ENCODE measurements around the gene PIGS.
A peak's percentile ranks its signal among the peaks of the same experiment; 100 is the strongest.
"Not testable (repeated sequence)": the region's sequence is repeated elsewhere in the genome, so short reads cannot be mapped to it uniquely, and the experiment has no call there.

The PIGS gene

GRCh38 chr17:28612531-28612930 lies 41.2 kb upstream of the PIGS start:
- H3K4me3 ChIP-seq (replicated peaks; ENCODE audit: insufficient read depth, low read length), result no peak overlapping the region
- no peaks in the 10 kb centered on the region for H3K27me3 ChIP-seq (ENCODE audit: insufficient read depth, poor library complexity, severe bottlenecking)
- TF ChIP-seq SPI1 (IDR thresholded peaks at IDR 0.05; ENCODE audit: borderline replicate concordance, low read depth), result peak; percentile 47; the same call in 1 of the 2 replicates
- no peak for TF ChIP-seq GABPA (IDR thresholded peaks at IDR 0.05; ENCODE audit: low read depth)
- no peak for TF ChIP-seq POLR2AphosphoS5 (IDR thresholded peaks at IDR 0.05; ENCODE audit: low read depth)
- peak in 1 of 2 experiments; percentile 30 for DNase-seq (ENCODE audit: low read depth in 1 of 2, low spot score in 1 of 2)
- no peak overlapping the region for H3K27ac ChIP-seq (replicated peaks)

GRCh38 chr17:28610376-28610775 lies 39.1 kb upstream of the PIGS start:
- TF ChIP-seq CTCF (IDR thresholded peaks at IDR 0.05; ENCODE audit: insufficient read depth, low read length) (no peak), SPI1 (IDR thresholded peaks at IDR 0.05; ENCODE audit: borderline replicate concordance, low read depth) (no peak), GABPA (IDR thresholded peaks at IDR 0.05; ENCODE audit: low read depth) (no peak), REST (IDR thresholded peaks at IDR 0.05; ENCODE audit: insufficient replicate concordance, low read depth) (no peak), POLR2AphosphoS5 (IDR thresholded peaks at IDR 0.05; ENCODE audit: low read depth) (no peak)
- DNase-seq (ENCODE audit: low read depth in 1 of 2, low spot score in 1 of 2), result no peak
- H3K27ac ChIP-seq (replicated peaks), result no peak overlapping the region

GRCh38 chr17:28604031-28604430 lies 32.7 kb upstream of the PIGS start:
- not testable (repeated sequence) for H3K27ac ChIP-seq (replicated peaks); DNase-seq (ENCODE audit: low read depth in 1 of 2, low spot score in 1 of 2); H3K4me3 ChIP-seq (replicated peaks; ENCODE audit: insufficient read depth, low read length); H3K27me3 ChIP-seq (ENCODE audit: insufficient read depth, poor library complexity, severe bottlenecking)

More at GRCh38 chr17:28610376-28610775, 39.1 kb upstream of the PIGS start:
- no peak overlapping the region for H3K4me3 ChIP-seq (replicated peaks; ENCODE audit: insufficient read depth, low read length)
- H3K27me3 ChIP-seq (ENCODE audit: insufficient read depth, poor library complexity, severe bottlenecking), result no peaks in the 10 kb centered on the region

- H3K27ac ChIP-seq (replicated peaks), result peak overlapping the region; percentile 81
- no peaks in the 10 kb centered on the region for H3K27me3 ChIP-seq (ENCODE audit: insufficient read depth, poor library complexity, severe bottlenecking)
- no peak for TF ChIP-seq GABPA (IDR thresholded peaks at IDR 0.05; ENCODE audit: low read depth)
- no peak; the same call in 1 of the 2 replicates for TF ChIP-seq POLR2AphosphoS5 (IDR thresholded peaks at IDR 0.05; ENCODE audit: low read depth)
- TF ChIP-seq CTCF (IDR thresholded peaks at IDR 0.05; ENCODE audit: insufficient read depth, low read length), result no peak
- no peak for TF ChIP-seq REST (IDR thresholded peaks at IDR 0.05; ENCODE audit: insufficient replicate concordance, low read depth)
- no peak; the same call in 1 of the 2 replicates for TF ChIP-seq SPI1 (IDR thresholded peaks at IDR 0.05; ENCODE audit: borderline replicate concordance, low read depth)
- peak; percentile 47 to 68 for DNase-seq (ENCODE audit: low read depth in 1 of 2, low spot score in 1 of 2)
- H3K4me3 ChIP-seq (replicated peaks; ENCODE audit: insufficient read depth, low read length), result peak overlapping the region; percentile 98
Measured at GRCh38 chr17:28599311-28600184, 28.2 kb upstream of the PIGS start.
